Measurements from ENCODE around the gene OCA2.
"Not testable (repeated sequence)": the region's sequence is repeated elsewhere in the genome, so short reads cannot be mapped to it uniquely, and the experiment has no call there.

OCA2 gene

GRCh38 chr15:28013976-28014375, 85.1 kb downstream of the OCA2 start:
- no peak for TF ChIP-seq CTCF (IDR thresholded peaks at IDR 0.05; ENCODE audit: low read length, missing control alignments)
- H3K4me3 ChIP-seq (replicated peaks; ENCODE audit: low read depth, low read length), result no peak overlapping the region
- no peak for DNase-seq (ENCODE audit: low read depth)

- no peak for DNase-seq (ENCODE audit: low read depth)
- no peak for TF ChIP-seq CTCF (IDR thresholded peaks at IDR 0.05; ENCODE audit: low read length, missing control alignments)
- no peak overlapping the region for H3K4me3 ChIP-seq (replicated peaks; ENCODE audit: low read depth, low read length)
Measured at GRCh38 chr15:28013480-28013879, 85.6 kb downstream of the OCA2 start.

- DNase-seq (ENCODE audit: low read depth), result no peak
- TF ChIP-seq CTCF (IDR thresholded peaks at IDR 0.05; ENCODE audit: low read length, missing control alignments), result no peak
- no peak overlapping the region for H3K4me3 ChIP-seq (replicated peaks; ENCODE audit: low read depth, low read length)
Measured at GRCh38 chr15:28012231-28012630, 86.9 kb downstream of the OCA2 start.

- not testable (repeated sequence) for H3K4me3 ChIP-seq (replicated peaks; ENCODE audit: low read depth, low read length); DNase-seq (ENCODE audit: low read depth)
Measured at GRCh38 chr15:28008175-28008574, 90.9 kb downstream of the OCA2 start.

- no peak for TF ChIP-seq CTCF (IDR thresholded peaks at IDR 0.05; ENCODE audit: low read length, missing control alignments)
- DNase-seq (ENCODE audit: low read depth), result no peak
- no peak overlapping the region for H3K4me3 ChIP-seq (replicated peaks; ENCODE audit: low read depth, low read length)
Measured at GRCh38 chr15:28006116-28006905, 92.8 kb downstream of the OCA2 start.

GRCh38 chr15:28005004-28005527, 94.0 kb downstream of the OCA2 start:
- no peak for DNase-seq (ENCODE audit: low read depth)
- no peak for TF ChIP-seq CTCF (IDR thresholded peaks at IDR 0.05; ENCODE audit: low read length, missing control alignments)

GRCh38 chr15:28004143-28005003, 94.7 kb downstream of the OCA2 start:
- no peak for DNase-seq (ENCODE audit: low read depth)
- TF ChIP-seq CTCF (IDR thresholded peaks at IDR 0.05; ENCODE audit: low read length, missing control alignments), result no peak
- no peak overlapping the region for H3K4me3 ChIP-seq (replicated peaks; ENCODE audit: low read depth, low read length)

More at GRCh38 chr15:28005004-28005527, 94.0 kb downstream of the OCA2 start:
- no peak overlapping the region for H3K4me3 ChIP-seq (replicated peaks; ENCODE audit: low read depth, low read length)

Measured in fibroblast of pulmonary artery (primary cell).